Measurements from ENCODE around the gene FGD1. TPM values are rescaled to one million over a fixed set of nuclear protein-coding genes. Genes with fewer than 3 reads are reported as not detected.

FGD1 gene
- total RNA-seq, 4 donors from 2014 or later: 1.1 to 3.0 (median 2.5) TPM

- in situ Hi-C loops (cut with MboI; ENCODE audit: low pct_ligation_motif_present in 1 of 4, low pct_unique_long_range_greater_than_20kb in 1 of 4, low sequenced_read_pairs in 3 of 4): loop anchor here in 1 of 4 donors (25.0 kb wide), 1 partner anchor 377 kb away; the partner anchor contains the start of gene MAGED2
- intact Hi-C loops (cut with DNase I; ENCODE audit: low total_unique reads): no loop called here
- Histone ChIP-seq H3K36me3 (no peaks in the 10 kb centered on the region), H3K9me3 (no peaks in the 10 kb centered on the region), H3K27me3 (no peaks in the 10 kb centered on the region), H3K27ac (no peak overlapping the region), H3K4me3 (no peak overlapping the region), H3K4me1 (no peaks in the 10 kb centered on the region)
- no peak for DNase-seq
- WGBS, 2 donors (ENCODE audit: low coverage in 1 of 2): 66 to 100% methylated on average over 1 to 2 of the region's 2 CpGs
- TF ChIP-seq POLR2AphosphoS5 (IDR thresholded peaks at IDR 0.05) (no peak), CTCF (IDR thresholded peaks at IDR 0.05) (no peak), POLR2A (IDR thresholded peaks at IDR 0.05) (no peak), EP300 (IDR thresholded peaks at IDR 0.05; ENCODE audit: low read depth) (no peak)
These were observed 60.9 kb downstream of the FGD1 start for GRCh38 chrX:54435121-54435520.

- Histone ChIP-seq H3K27me3 (no peaks in the 10 kb centered on the region), H3K4me3 (no peak overlapping the region), H3K9me3 (no peaks in the 10 kb centered on the region), H3K4me1 (no peaks in the 10 kb centered on the region), H3K36me3 (no peaks in the 10 kb centered on the region), H3K27ac (no peak overlapping the region)
- intact Hi-C loops (cut with DNase I; ENCODE audit: low total_unique reads): no loop called here
- in situ Hi-C loops (cut with MboI; ENCODE audit: low pct_ligation_motif_present in 1 of 4, low pct_unique_long_range_greater_than_20kb in 1 of 4, low sequenced_read_pairs in 3 of 4): loop anchor here in 1 of 4 donors (25.0 kb wide), 1 partner anchor 382 kb away; the partner anchor contains the start of gene MAGED2
- no peak for TF ChIP-seq POLR2AphosphoS5 (IDR thresholded peaks at IDR 0.05)
- DNase-seq: no peak
These were observed 65.5 kb downstream of the FGD1 start for GRCh38 chrX:54430519-54430918.

DNA sequence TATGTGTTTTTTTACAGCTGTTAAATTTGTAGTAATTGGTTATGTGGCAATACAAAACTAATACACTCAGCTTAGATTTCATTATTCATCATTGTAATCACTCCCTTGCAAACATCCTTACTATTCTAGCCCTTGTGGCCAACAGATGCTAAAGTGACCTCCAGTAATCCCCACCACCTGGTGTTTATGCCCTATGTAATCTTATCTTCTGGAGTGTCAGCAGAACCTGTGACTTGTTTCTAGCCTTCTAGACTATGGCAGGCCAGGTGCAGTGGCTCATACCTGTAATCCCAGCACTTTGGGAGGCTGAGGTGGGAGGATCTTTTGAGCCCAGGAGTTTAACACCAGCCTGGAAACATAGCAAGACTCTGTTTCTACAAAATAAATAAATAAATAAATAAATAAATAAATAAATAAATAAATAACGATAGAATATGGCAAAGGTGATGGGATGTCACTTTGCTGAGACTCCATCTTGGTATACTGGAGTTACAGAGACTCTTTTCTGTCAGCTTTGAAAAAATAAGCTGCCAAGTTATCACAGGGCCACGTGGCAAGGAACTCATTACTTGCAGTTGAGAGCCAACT, 68.1 kb downstream of the FGD1 start:
- H3K4me1 ChIP-seq: no peaks in the 10 kb centered on the region
- H3K27ac ChIP-seq: no peak overlapping the region
- 49 to 80% methylated on average over 1 to 2 of the region's 2 CpGs for WGBS, 2 donors (ENCODE audit: low coverage in 1 of 2)
- H3K27me3 ChIP-seq: no peaks in the 10 kb centered on the region
- no peak overlapping the region for H3K4me3 ChIP-seq
- TF ChIP-seq CTCF (IDR thresholded peaks at IDR 0.05) (no peak), EP300 (IDR thresholded peaks at IDR 0.05; ENCODE audit: low read depth) (no peak), POLR2AphosphoS5 (IDR thresholded peaks at IDR 0.05) (no peak), POLR2A (IDR thresholded peaks at IDR 0.05) (no peak)
- H3K9me3 ChIP-seq: no peaks in the 10 kb centered on the region
- in situ Hi-C loops (cut with MboI; ENCODE audit: low pct_ligation_motif_present in 1 of 4, low pct_unique_long_range_greater_than_20kb in 1 of 4, low sequenced_read_pairs in 3 of 4): loop anchor here in 1 of 4 donors (25.0 kb wide), 1 partner anchor 384 kb away; the partner anchor contains the start of gene MAGED2
- H3K36me3 ChIP-seq: no peaks in the 10 kb centered on the region
- intact Hi-C loops (cut with DNase I; ENCODE audit: low total_unique reads): no loop called here
- no peak for DNase-seq

- no peaks in the 10 kb centered on the region for H3K9me3 ChIP-seq
These were observed 72.7 kb downstream of the FGD1 start for GRCh38 chrX:54423161-54423888.

More at GRCh38 chrX:54423161-54423888, 72.7 kb downstream of the FGD1 start:
- H3K4me1 ChIP-seq: no peaks in the 10 kb centered on the region
- H3K36me3 ChIP-seq: no peaks in the 10 kb centered on the region
- no peak overlapping the region for H3K4me3 ChIP-seq
- H3K27ac ChIP-seq: no peak overlapping the region
- 65% methylated on average over 14 of the region's 14 CpGs; no CpG with 5 or more reads in 1 of the 2 donors for WGBS, 2 donors (ENCODE audit: low coverage in 1 of 2)
- TF ChIP-seq EP300 (IDR thresholded peaks at IDR 0.05; ENCODE audit: low read depth) (no peak), CTCF (IDR thresholded peaks at IDR 0.05) (no peak), POLR2AphosphoS5 (IDR thresholded peaks at IDR 0.05) (no peak), POLR2A (IDR thresholded peaks at IDR 0.05) (no peak)
- H3K27me3 ChIP-seq: no peaks in the 10 kb centered on the region
- no peak for DNase-seq
- intact Hi-C loops (cut with DNase I; ENCODE audit: low total_unique reads): no loop called here
- in situ Hi-C loops (cut with MboI; ENCODE audit: low pct_ligation_motif_present in 1 of 4, low pct_unique_long_range_greater_than_20kb in 1 of 4, low sequenced_read_pairs in 3 of 4): no loop called here

Measured in transverse colon (tissue), 4 donors.